Measurements from ENCODE around the gene SIPA1L3.

DNA sequence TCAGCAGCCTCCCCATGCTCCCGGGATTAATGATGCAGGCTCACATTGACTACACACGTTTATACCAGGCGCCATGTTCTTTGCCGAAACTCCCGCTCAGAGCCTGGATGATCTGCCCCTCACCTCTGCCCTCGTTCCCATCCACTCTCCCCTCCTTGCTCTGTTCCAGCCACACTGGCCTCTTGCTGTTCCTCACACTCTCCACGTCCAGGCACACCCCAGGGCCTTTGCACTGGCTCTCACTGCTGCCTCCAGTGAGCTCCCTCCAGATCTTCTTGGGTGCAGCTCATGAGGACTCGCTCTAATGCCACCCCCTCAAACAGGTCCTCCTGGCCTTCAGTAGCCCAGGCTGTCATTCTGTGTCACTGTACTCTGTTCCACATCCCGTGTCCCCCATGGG is 277.8 kb downstream of the SIPA1L3 start:
- TF ChIP-seq CEBPB (IDR thresholded peaks at IDR 0.05) (no peak), YY1 (IDR thresholded peaks at IDR 0.05; ENCODE audit: low read depth) (no peak)

Measured in Ishikawa (cell line).